Epithelial cell of esophagus (primary cell): Measurements from ENCODE around the gene MYRFL.

Source experiments
- DNase-seq: peaks from one replicate; pipeline ENCODE4 v3.0.0; 2010; ENCODE audit warnings: low read depth
- H3K4me3 ChIP-seq: 2 replicates; pipeline ENCODE4 v1.5.1; 2011; ENCODE audit warnings: mild to moderate bottlenecking, low read length, control low read depth
- TF ChIP-seq, protein P1 (sequence below): IDR thresholded peaks from 2 replicates; pipeline ENCODE4 v1.5.1; 2011; ENCODE audit warnings: low read depth, mild to moderate bottlenecking, low read length, control low read depth, inconsistent platforms; ENCODE audit not compliant: insufficient read depth; ENCODE audit errors: missing control alignments

The MYRFL gene

GRCh38 chr12:69880571-69880970, 55.5 kb downstream of the MYRFL start:
- no peak overlapping the region for H3K4me3 ChIP-seq
- DNase-seq: peak; percentile 29
- TF ChIP-seq, protein P1, sequence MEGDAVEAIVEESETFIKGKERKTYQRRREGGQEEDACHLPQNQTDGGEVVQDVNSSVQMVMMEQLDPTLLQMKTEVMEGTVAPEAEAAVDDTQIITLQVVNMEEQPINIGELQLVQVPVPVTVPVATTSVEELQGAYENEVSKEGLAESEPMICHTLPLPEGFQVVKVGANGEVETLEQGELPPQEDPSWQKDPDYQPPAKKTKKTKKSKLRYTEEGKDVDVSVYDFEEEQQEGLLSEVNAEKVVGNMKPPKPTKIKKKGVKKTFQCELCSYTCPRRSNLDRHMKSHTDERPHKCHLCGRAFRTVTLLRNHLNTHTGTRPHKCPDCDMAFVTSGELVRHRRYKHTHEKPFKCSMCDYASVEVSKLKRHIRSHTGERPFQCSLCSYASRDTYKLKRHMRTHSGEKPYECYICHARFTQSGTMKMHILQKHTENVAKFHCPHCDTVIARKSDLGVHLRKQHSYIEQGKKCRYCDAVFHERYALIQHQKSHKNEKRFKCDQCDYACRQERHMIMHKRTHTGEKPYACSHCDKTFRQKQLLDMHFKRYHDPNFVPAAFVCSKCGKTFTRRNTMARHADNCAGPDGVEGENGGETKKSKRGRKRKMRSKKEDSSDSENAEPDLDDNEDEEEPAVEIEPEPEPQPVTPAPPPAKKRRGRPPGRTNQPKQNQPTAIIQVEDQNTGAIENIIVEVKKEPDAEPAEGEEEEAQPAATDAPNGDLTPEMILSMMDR: peak; percentile 18

DNA sequence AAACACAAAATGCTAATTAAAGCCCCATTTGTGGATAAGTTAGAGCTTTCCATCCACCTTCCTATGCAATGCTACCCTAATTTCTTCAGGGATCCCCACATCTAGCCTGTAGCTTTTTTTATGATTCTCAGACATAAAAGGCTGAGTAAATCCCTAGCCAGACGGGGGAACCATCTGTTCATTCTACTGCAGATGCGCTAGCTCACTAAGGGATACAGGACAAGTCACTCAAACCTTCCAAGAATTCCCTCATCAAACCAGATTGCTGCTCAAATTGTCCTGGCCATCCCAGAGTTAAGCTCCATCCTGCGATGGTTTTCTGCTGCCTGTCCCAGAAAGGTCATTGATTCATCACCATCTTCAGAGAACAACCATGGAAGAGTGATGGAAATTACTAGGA, 56.7 kb downstream of the MYRFL start:
- TF ChIP-seq, protein P1: no peak
- no peak for DNase-seq
- no peak overlapping the region for H3K4me3 ChIP-seq

DNA sequence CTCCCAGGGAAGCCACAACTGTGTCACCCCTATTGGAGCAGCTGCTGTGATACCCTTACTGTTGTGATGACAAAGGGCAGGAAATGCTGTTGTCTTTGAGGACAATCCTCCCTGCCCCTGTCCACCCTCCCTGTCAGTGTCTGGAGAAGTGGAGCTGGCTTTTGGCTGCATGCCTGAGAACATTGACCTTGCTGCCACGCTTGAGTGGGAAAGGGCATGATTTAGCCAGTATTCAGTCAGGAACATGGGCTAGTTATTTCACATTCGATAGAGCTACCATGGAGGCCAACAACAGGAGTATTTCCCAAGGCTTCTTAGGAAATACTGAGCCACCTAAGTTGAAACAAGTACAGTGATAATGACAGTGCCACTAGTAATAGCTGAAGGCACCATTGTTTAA, 59.4 kb downstream of the MYRFL start:
- TF ChIP-seq, protein P1: no peak
- no peak overlapping the region for H3K4me3 ChIP-seq
- no peak for DNase-seq

- TF ChIP-seq, protein P1: no peak
- DNase-seq: no peak
- H3K4me3 ChIP-seq: no peak overlapping the region
These were observed 60.6 kb downstream of the MYRFL start for GRCh38 chr12:69885658-69886057.

- no peak for DNase-seq
- TF ChIP-seq, protein P1: no peak
- no peak overlapping the region for H3K4me3 ChIP-seq
These were observed 61.1 kb downstream of the MYRFL start for GRCh38 chr12:69886109-69886508.

DNA sequence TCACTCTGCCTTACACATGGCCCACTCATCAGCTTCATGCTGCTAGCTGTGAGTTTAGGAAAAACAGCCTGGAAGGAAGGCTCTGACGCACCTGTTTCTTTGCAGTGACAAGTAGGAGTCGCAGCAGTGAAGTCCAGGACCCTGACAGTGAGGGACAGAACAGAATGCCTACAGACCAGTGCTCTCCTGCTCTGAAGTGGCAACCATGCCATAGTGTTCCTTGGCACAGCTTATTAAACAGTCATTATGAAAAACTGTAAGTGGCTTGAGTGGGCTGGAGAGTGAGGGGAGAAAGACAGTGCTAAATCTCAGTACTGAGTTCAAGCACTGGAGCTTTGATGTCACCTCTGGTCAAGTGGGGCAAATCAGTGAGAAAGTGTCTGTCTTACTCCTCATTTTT, 61.7 kb downstream of the MYRFL start:
- TF ChIP-seq, protein P1: no peak
- no peak overlapping the region for H3K4me3 ChIP-seq
- DNase-seq: no peak

- TF ChIP-seq, protein P1: no peak
- DNase-seq: no peak
- no peak overlapping the region for H3K4me3 ChIP-seq
These were observed 63.9 kb downstream of the MYRFL start for GRCh38 chr12:69888901-69889300.
